ENCODE data around the gene NSFL1C. TPM values are rescaled to one million over a fixed set of nuclear protein-coding genes. Genes with fewer than 3 reads are reported as not detected.

NSFL1C gene
- total RNA-seq, 1 experiment from 2014 or later = 76.1 TPM

DNA sequence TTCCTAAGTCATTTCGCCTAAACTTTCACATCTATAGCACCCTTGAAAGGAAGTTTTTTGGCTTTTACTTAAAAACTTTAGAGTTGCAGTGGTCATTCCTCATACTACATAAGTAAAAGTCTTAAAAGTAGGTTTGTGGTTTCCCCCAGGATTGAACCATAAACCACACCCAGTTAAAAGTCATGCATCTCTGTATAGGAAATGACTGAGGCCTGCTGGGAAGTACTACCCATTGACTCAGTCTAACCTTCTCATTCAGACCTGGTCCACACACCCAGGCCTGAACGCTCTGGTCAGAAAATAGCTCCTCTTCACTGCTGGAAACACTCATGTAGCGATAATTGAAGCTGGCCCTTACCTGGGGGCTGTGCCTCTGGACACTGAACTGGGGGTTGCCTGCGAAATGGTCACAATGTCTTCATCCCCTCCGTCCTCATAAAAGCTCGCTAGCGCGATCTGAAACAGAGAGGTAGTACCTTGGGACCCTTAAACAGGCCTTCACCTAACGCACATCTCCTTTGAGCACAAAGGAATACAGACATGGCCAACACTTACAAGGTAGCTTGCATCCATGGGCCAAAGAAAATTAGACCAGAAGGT is 2.6 kb downstream of the NSFL1C start:
- DNase-seq (ENCODE audit: unreplicated experiment) = no peak
- no peak for TF ChIP-seq CTCF (IDR thresholded peaks at IDR 0.05; ENCODE audit: unreplicated experiment)
- CTCF ChIA-PET = interaction anchor here (0.6 to 25.4 kb wide), 5 partner anchors 42 to 270 kb away, joined by 3 to 615 read pairs (median 4); no protein-coding TSS in a partner anchor
- no TSS peak for BruUV-seq (replicated peaks)
- H3K27me3 Mint-ChIP-seq (ENCODE audit: insufficient read depth, unreplicated experiment) = no peaks in the 10 kb centered on the region
- POLR2A ChIA-PET = interaction anchor here (0.9 to 5.5 kb wide), 2 partner anchors 13 to 40 kb away, joined by 3 to 56 read pairs; no protein-coding TSS in a partner anchor
- H3K9me3 Mint-ChIP-seq (ENCODE audit: unreplicated experiment) = no peaks in the 10 kb centered on the region
- no peak overlapping the region for H3K4me3 Mint-ChIP-seq (ENCODE audit: unreplicated experiment)
- peak overlapping the region; percentile 16 for H3K27ac Mint-ChIP-seq (ENCODE audit: low read depth, unreplicated experiment)
- H3K4me1 Mint-ChIP-seq (ENCODE audit: insufficient read depth, unreplicated experiment) = peaks cover 29% of the 10 kb centered on the region
- intact Hi-C loops (cut with micrococcal nuclease) = loop anchor here (10.0 kb wide), 1 partner anchor 149 kb away; no protein-coding TSS in a partner anchor
- H3K36me3 Mint-ChIP-seq (ENCODE audit: insufficient read depth, unreplicated experiment) = peaks cover 31% of the 10 kb centered on the region

DNA sequence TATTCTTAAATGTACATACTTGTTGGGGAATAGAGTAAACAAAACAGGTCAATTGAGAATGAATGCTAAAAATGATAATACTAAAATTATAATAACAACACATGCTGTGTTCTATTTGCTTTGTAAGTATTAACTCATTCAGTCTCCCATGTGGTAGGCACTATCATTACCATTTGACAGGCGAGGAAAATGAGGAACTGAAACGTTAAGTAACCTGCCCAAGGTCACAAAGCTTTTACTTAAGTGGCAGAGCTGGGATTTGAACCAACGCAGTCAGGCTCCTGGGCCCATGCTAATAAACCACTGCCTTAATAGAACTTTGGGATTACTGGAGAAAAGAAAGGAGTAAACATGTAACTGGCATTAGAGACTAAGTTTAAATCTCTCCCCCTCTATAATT is 3.8 kb downstream of the NSFL1C start:
- intact Hi-C loops (cut with micrococcal nuclease) = loop anchor here (10.0 kb wide), 1 partner anchor 148 kb away; no protein-coding TSS in a partner anchor
- H3K27me3 Mint-ChIP-seq (ENCODE audit: insufficient read depth, unreplicated experiment) = no peaks in the 10 kb centered on the region
- H3K9me3 Mint-ChIP-seq (ENCODE audit: unreplicated experiment) = no peaks in the 10 kb centered on the region
- no peak for TF ChIP-seq CTCF (IDR thresholded peaks at IDR 0.05; ENCODE audit: unreplicated experiment)
- POLR2A ChIA-PET = interaction anchor here (0.6 kb wide), 1 partner anchor 13 kb away, joined by 3 read pairs; no protein-coding TSS in a partner anchor
- peaks cover 43% of the 10 kb centered on the region for H3K36me3 Mint-ChIP-seq (ENCODE audit: insufficient read depth, unreplicated experiment)
- BruUV-seq (replicated peaks) = no TSS peak
- CTCF ChIA-PET = interaction anchor here (1.1 to 25.4 kb wide), 3 partner anchors 11 to 59 kb away, joined by 3 to 615 read pairs (median 4); no protein-coding TSS in a partner anchor
- no peak overlapping the region for H3K4me3 Mint-ChIP-seq (ENCODE audit: unreplicated experiment)
- peaks cover 21% of the 10 kb centered on the region for H3K4me1 Mint-ChIP-seq (ENCODE audit: insufficient read depth, unreplicated experiment)
- no peak overlapping the region for H3K27ac Mint-ChIP-seq (ENCODE audit: low read depth, unreplicated experiment)
- DNase-seq (ENCODE audit: unreplicated experiment) = no peak

GRCh38 chr20:1462001-1462400 is 4.6 kb downstream of the NSFL1C start:
- intact Hi-C loops (cut with micrococcal nuclease) = loop anchor here (10.0 kb wide), 1 partner anchor 147 kb away; no protein-coding TSS in a partner anchor
- ChIA-PET POLR2A (interaction anchor here (0.8 to 1.1 kb wide), 2 partner anchors 15 to 42 kb away, joined by 3 to 5 read pairs; no protein-coding TSS in a partner anchor), CTCF (interaction anchor here (0.6 to 25.4 kb wide), 3 partner anchors 13 to 45 kb away, joined by 3 to 615 read pairs (median 3); no protein-coding TSS in a partner anchor)
- peaks cover 15% of the 10 kb centered on the region for H3K4me1 Mint-ChIP-seq (ENCODE audit: insufficient read depth, unreplicated experiment)
- BruUV-seq (replicated peaks) = no TSS peak
- no peak overlapping the region for H3K27ac Mint-ChIP-seq (ENCODE audit: low read depth, unreplicated experiment)
- H3K36me3 Mint-ChIP-seq (ENCODE audit: insufficient read depth, unreplicated experiment) = peaks cover 51% of the 10 kb centered on the region
- no peak overlapping the region for H3K4me3 Mint-ChIP-seq (ENCODE audit: unreplicated experiment)
- TF ChIP-seq CTCF (IDR thresholded peaks at IDR 0.05; ENCODE audit: unreplicated experiment) = no peak
- H3K27me3 Mint-ChIP-seq (ENCODE audit: insufficient read depth, unreplicated experiment) = no peaks in the 10 kb centered on the region
- no peaks in the 10 kb centered on the region for H3K9me3 Mint-ChIP-seq (ENCODE audit: unreplicated experiment)
- DNase-seq (ENCODE audit: unreplicated experiment) = no peak

GRCh38 chr20:1460275-1460674 is 6.4 kb downstream of the NSFL1C start:
- Mint-ChIP-seq H3K27me3 (ENCODE audit: insufficient read depth, unreplicated experiment) (no peaks in the 10 kb centered on the region), H3K4me3 (ENCODE audit: unreplicated experiment) (no peak overlapping the region), H3K27ac (ENCODE audit: low read depth, unreplicated experiment) (peak overlapping the region; percentile 1), H3K4me1 (ENCODE audit: insufficient read depth, unreplicated experiment) (peaks cover 10% of the 10 kb centered on the region), H3K9me3 (ENCODE audit: unreplicated experiment) (no peaks in the 10 kb centered on the region), H3K36me3 (ENCODE audit: insufficient read depth, unreplicated experiment) (peaks cover 56% of the 10 kb centered on the region)
- TF ChIP-seq CTCF (IDR thresholded peaks at IDR 0.05; ENCODE audit: unreplicated experiment) = no peak
- no peak for DNase-seq (ENCODE audit: unreplicated experiment)
- ChIA-PET CTCF (interaction anchor here (1.2 to 25.4 kb wide), 2 partner anchors 23 to 46 kb away, joined by 4 to 615 read pairs; no protein-coding TSS in a partner anchor), POLR2A (no interaction called here)
- intact Hi-C loops (cut with micrococcal nuclease) = loop anchor here (10.0 kb wide), 1 partner anchor 145 kb away; no protein-coding TSS in a partner anchor
- no TSS peak for BruUV-seq (replicated peaks)

Data from MCF 10A (cell line).